SH-SY5Y (cell line): ENCODE data around the gene MANEA.

Experiments used
- GATA2 ChIP-seq: IDR thresholded peaks from 2 replicates; pipeline ENCODE4 v1.6.1; 2011; ENCODE audit warnings: mild to moderate bottlenecking, low read depth, low read length
- GATA3 ChIP-seq: IDR thresholded peaks from 2 replicates; pipeline ENCODE4 v1.6.1; 2011; ENCODE audit warnings: low read depth, mild to moderate bottlenecking, low read length, moderate library complexity

DNA sequence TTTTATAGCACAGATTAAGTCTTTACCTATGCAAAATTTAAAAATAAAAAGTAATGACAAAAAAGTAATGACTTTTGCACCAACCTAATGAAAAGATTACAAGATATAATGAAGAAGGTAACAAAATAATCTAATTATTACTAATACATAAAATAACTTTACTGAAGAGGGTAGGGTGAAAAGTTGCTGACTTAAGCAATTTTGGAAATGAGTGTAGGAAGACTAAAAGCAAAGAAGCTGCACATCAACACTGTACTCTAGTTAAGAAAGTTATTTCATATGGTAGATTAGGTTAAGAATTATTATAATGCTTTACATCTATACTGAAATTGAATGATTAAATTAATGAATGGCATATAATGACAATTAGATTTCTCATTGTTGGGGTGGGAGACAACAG is 76.8 kb downstream of the MANEA start:
- no peak for TF ChIP-seq GATA2
- no peak for TF ChIP-seq GATA3
